ENCODE data around the gene APOL6. TPM values are rescaled to one million over a fixed set of nuclear protein-coding genes. Genes with fewer than 3 reads are reported as not detected.
"Not testable (repeated sequence)": the region's sequence is repeated elsewhere in the genome, so short reads cannot be mapped to it uniquely, and the experiment has no call there.

APOL6 gene
- total and polyA plus RNA-seq, 8 donors: 2.0 to 12.6 (median 3.7) TPM

DNA sequence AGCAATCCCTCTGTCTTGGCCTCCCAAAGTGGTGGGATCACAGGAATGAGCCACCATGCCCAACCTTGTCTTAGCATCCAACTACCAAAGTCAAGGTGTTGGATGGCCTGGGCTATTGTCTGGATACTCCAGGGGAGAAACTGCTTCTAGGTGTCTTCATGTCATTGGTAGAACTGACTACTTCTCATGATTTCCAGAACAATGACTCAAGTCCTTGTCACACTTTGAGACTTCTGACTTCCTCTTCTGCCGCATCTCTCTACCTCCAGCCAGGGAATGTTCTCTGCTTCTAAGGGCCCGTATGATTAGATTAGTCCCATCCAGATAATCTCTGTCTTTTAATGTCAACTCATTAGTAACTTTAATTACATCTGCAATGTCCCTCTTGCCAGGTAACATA is 30.6 kb downstream of the APOL6 start:
- TF ChIP-seq, protein P1, sequence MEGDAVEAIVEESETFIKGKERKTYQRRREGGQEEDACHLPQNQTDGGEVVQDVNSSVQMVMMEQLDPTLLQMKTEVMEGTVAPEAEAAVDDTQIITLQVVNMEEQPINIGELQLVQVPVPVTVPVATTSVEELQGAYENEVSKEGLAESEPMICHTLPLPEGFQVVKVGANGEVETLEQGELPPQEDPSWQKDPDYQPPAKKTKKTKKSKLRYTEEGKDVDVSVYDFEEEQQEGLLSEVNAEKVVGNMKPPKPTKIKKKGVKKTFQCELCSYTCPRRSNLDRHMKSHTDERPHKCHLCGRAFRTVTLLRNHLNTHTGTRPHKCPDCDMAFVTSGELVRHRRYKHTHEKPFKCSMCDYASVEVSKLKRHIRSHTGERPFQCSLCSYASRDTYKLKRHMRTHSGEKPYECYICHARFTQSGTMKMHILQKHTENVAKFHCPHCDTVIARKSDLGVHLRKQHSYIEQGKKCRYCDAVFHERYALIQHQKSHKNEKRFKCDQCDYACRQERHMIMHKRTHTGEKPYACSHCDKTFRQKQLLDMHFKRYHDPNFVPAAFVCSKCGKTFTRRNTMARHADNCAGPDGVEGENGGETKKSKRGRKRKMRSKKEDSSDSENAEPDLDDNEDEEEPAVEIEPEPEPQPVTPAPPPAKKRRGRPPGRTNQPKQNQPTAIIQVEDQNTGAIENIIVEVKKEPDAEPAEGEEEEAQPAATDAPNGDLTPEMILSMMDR (IDR thresholded peaks at IDR 0.05): no peak
- Histone ChIP-seq H3K4me1 (no peaks in the 10 kb centered on the region), H3K4me3 (no peak overlapping the region), H3K27ac (no peak overlapping the region), H3K36me3 (no peaks in the 10 kb centered on the region), H3K9me3 (no peaks in the 10 kb centered on the region), H3K27me3 (no peaks in the 10 kb centered on the region)
- intact Hi-C loops (cut with DNase I): no loop called here
- WGBS, 2 donors: 67 to 72% methylated on average over 2 of the region's 2 CpGs
- ATAC-seq (no peak), DNase-seq (no peak), FAIRE-seq (no peak)

DNA sequence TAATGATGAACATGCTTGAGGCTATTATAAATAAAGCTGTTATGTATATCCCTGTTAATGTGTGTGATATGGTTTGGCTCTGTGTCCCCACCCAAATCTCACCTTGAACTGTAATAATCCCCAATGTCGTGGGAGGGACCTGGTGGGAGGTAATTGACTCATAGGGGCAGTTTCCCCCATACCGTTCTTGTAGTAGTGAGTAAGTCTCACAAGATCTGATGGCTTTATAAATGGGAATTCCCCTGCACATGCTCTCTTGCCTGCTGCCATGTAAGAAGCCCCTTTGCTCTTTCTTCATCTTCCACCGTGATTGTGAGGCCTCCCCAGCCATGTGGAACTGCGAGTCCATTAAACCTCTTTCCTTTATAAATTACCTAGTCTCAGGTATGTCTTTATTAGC is 31.2 kb downstream of the APOL6 start:
- H3K27ac ChIP-seq; H3K36me3 ChIP-seq; intact Hi-C loops (cut with DNase I); FAIRE-seq; H3K9me3 ChIP-seq; H3K4me1 ChIP-seq; DNase-seq; ATAC-seq; H3K4me3 ChIP-seq; H3K27me3 ChIP-seq: not testable (repeated sequence)
- 57 to 63% methylated on average over 4 of the region's 4 CpGs for WGBS, 2 donors

DNA sequence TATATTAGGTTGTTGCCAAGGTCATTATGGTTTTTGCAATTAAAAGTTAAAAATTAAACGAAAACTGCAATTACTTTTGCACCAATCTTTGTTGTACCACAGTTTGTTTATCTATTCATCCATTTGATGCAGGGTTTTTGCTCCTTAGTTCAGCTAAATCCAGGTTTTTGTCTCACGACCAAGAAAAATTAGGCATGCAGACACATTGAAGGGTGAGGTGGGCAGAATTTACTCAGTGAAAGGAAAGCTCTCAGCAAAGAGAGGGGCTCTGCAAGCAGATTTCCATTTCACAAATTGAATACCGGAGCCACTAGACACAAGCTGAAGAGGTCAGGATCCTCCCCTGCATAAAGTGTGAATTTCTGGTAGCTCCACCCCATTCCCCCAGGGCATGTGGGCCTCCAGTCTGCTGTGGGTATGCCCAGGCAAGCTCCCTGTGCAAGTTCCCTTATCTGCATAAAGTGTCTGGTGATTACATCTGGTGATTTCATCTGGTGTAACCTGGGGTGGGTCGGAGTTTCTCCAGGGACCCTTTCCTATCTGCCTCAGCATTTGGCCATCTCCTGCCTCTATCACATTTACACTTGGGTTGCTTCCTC is 33.3 kb downstream of the APOL6 start:
- no peaks in the 10 kb centered on the region for H3K36me3 ChIP-seq
- H3K27me3 ChIP-seq: no peaks in the 10 kb centered on the region
- H3K9me3 ChIP-seq: no peaks in the 10 kb centered on the region
- TF ChIP-seq, protein P1 (IDR thresholded peaks at IDR 0.05): no peak
- no peak for FAIRE-seq
- no peak overlapping the region for H3K27ac ChIP-seq
- no peak for ATAC-seq
- WGBS, 2 donors: 73 to 79% methylated on average over 4 of the region's 4 CpGs
- no peak overlapping the region for H3K4me3 ChIP-seq
- H3K4me1 ChIP-seq: no peaks in the 10 kb centered on the region
- intact Hi-C loops (cut with DNase I): no loop called here
- DNase-seq: no peak

DNA sequence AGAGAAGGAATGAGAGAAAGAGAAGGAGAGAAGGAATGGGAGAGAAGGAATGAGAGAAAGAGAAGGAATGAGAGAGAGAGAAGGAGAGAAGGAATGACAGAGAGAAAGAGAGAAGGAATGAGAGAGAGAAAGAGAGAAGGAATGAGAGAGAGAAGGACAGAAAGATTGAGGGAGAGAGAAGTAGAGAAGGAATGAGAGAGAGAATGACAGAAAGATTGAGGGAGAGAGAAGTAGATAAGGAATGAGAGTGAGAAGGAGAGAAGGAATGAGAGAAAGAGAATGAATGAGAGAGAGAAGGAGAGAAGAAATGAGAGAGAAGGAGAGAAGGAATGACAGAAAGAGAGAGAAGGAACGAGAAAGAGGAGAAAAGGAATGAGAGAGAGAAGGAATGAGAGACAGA is 35.3 kb downstream of the APOL6 start:
- H3K27me3 ChIP-seq: no peaks in the 10 kb centered on the region
- TF ChIP-seq, protein P1 (IDR thresholded peaks at IDR 0.05): no peak
- H3K4me1 ChIP-seq: no peaks in the 10 kb centered on the region
- H3K27ac ChIP-seq: no peak overlapping the region
- H3K9me3 ChIP-seq: no peaks in the 10 kb centered on the region
- WGBS, 2 donors: 34 to 57% methylated on average over 1 of the region's 1 CpG
- no peak overlapping the region for H3K4me3 ChIP-seq
- intact Hi-C loops (cut with DNase I): no loop called here
- ATAC-seq: no peak
- H3K36me3 ChIP-seq: no peaks in the 10 kb centered on the region
- DNase-seq: no peak
- no peak for FAIRE-seq

DNA sequence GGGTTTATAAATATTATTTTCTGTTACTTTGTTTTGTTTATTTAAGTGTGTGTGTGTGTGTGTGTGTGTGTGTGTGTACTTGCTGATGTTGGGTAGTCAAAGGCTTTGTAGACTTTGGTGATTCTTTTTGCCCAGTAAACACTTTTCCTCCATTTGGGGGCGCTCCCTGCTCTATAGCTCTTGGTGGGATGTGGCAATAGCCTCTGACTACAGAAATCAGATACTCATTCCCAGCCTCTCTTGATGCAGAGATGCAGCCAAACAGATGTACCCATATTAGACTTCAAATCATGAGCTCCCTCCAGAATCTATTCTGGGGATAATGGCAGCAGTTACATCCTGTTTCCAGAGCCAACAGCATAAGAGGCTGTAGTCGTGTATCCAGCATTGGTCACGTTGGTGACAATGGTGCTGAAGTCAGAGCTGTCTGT is 36.0 kb downstream of the APOL6 start:
- no peak for FAIRE-seq
- Histone ChIP-seq H3K4me1 (no peaks in the 10 kb centered on the region), H3K27ac (no peak overlapping the region), H3K9me3 (no peaks in the 10 kb centered on the region), H3K27me3 (no peaks in the 10 kb centered on the region), H3K4me3 (no peak overlapping the region), H3K36me3 (no peaks in the 10 kb centered on the region)
- ATAC-seq: peak in 2 of 4 donors; percentile 47 to 73
- 49 to 51% methylated on average over 3 of the region's 3 CpGs for WGBS, 2 donors
- no peak for DNase-seq
- intact Hi-C loops (cut with DNase I): no loop called here
- TF ChIP-seq, protein P1 (IDR thresholded peaks at IDR 0.05): no peak

Data from pancreas (tissue), 10 donors.